ENCODE measurements around the gene ZNF219. TPM values are rescaled to one million over a fixed set of nuclear protein-coding genes. Genes with fewer than 3 reads are reported as not detected.

Gene ZNF219
- total RNA-seq, 4 donors from 2014 or later: 68.4 to 135 (median 94.5) TPM

- Histone ChIP-seq H3K4me3 (no peak overlapping the region), H3K27ac (peak overlapping the region in 3 of 4 donors; percentile 24 to 64 (median 28)), H3K36me3 (peaks cover 0 to 37% (median 13%) of the 10 kb centered on the region in 4 donors), H3K27me3 (no peaks in the 10 kb centered on the region), H3K4me1 (peaks cover 0 to 46% (median 26%) of the 10 kb centered on the region in 4 donors), H3K9me3 (no peaks in the 10 kb centered on the region)
- in situ Hi-C loops (cut with MboI; ENCODE audit: low pct_ligation_motif_present in 1 of 4, low pct_unique_long_range_greater_than_20kb in 1 of 4, low sequenced_read_pairs in 3 of 4): loop anchor here in 2 of 4 donors (10.0 kb wide), 1 partner anchor 73 kb away; no protein-coding TSS in a partner anchor
- WGBS, 2 donors (ENCODE audit: low coverage in 1 of 2): 38 to 53% methylated on average over 4 to 19 of the region's 19 CpGs
- intact Hi-C loops (cut with DNase I; ENCODE audit: low total_unique reads): no loop called here
- TF ChIP-seq POLR2AphosphoS5 (IDR thresholded peaks at IDR 0.05) (no peak), POLR2A (IDR thresholded peaks at IDR 0.05) (no peak), EP300 (IDR thresholded peaks at IDR 0.05; ENCODE audit: low read depth) (no peak), CTCF (IDR thresholded peaks at IDR 0.05) (no peak)
- no peak for DNase-seq
Observed at GRCh38 chr14:21087294-21088091, 11.0 kb downstream of the ZNF219 start.

- in situ Hi-C loops (cut with MboI; ENCODE audit: low pct_ligation_motif_present in 1 of 4, low pct_unique_long_range_greater_than_20kb in 1 of 4, low sequenced_read_pairs in 3 of 4) (loop anchor here in 2 of 4 donors (10.0 kb wide), 1 partner anchor 72 kb away; no protein-coding TSS in a partner anchor), intact Hi-C loops (cut with DNase I; ENCODE audit: low total_unique reads) (no loop called here)
- WGBS, 2 donors (ENCODE audit: low coverage in 1 of 2): 82 to 100% methylated on average over 1 to 4 of the region's 4 CpGs
- Histone ChIP-seq H3K36me3 (peaks cover 0 to 40% (median 13%) of the 10 kb centered on the region in 4 donors), H3K27me3 (no peaks in the 10 kb centered on the region), H3K9me3 (no peaks in the 10 kb centered on the region), H3K4me1 (peaks cover 0 to 41% (median 22%) of the 10 kb centered on the region in 4 donors), H3K4me3 (no peak overlapping the region), H3K27ac (peak overlapping the region in 3 of 4 donors; percentile 24 to 36 (median 28))
- no peak for DNase-seq
- no peak for TF ChIP-seq POLR2AphosphoS5 (IDR thresholded peaks at IDR 0.05)
- no peak for TF ChIP-seq POLR2A (IDR thresholded peaks at IDR 0.05)
- no peak for TF ChIP-seq CTCF (IDR thresholded peaks at IDR 0.05)
- no peak for TF ChIP-seq EP300 (IDR thresholded peaks at IDR 0.05; ENCODE audit: low read depth)
Observed at GRCh38 chr14:21086908-21087293, 11.6 kb downstream of the ZNF219 start.

GRCh38 chr14:21084998-21085853 lies 13.2 kb downstream of the ZNF219 start:
- Histone ChIP-seq H3K9me3 (no peaks in the 10 kb centered on the region), H3K4me1 (peaks cover 0 to 38% (median 22%) of the 10 kb centered on the region in 4 donors), H3K27me3 (no peaks in the 10 kb centered on the region), H3K36me3 (peaks cover 0 to 41% (median 20%) of the 10 kb centered on the region in 4 donors), H3K27ac (peak overlapping the region in 2 of 4 donors; percentile 17 to 32), H3K4me3 (no peak overlapping the region)
- intact Hi-C loops (cut with DNase I; ENCODE audit: low total_unique reads): no loop called here
- no peak for DNase-seq
- TF ChIP-seq POLR2A (IDR thresholded peaks at IDR 0.05): no peak
- no peak for TF ChIP-seq POLR2AphosphoS5 (IDR thresholded peaks at IDR 0.05)
- no peak for TF ChIP-seq CTCF (IDR thresholded peaks at IDR 0.05)
- no peak for TF ChIP-seq EP300 (IDR thresholded peaks at IDR 0.05; ENCODE audit: low read depth)
- WGBS, 2 donors (ENCODE audit: low coverage in 1 of 2): 72 to 94% methylated on average over 3 to 17 of the region's 17 CpGs
- in situ Hi-C loops (cut with MboI; ENCODE audit: low pct_ligation_motif_present in 1 of 4, low pct_unique_long_range_greater_than_20kb in 1 of 4, low sequenced_read_pairs in 3 of 4): loop anchor here in 2 of 4 donors (10.0 kb wide), 1 partner anchor 70 kb away; no protein-coding TSS in a partner anchor

GRCh38 chr14:21084396-21084795 lies 14.1 kb downstream of the ZNF219 start:
- in situ Hi-C loops (cut with MboI; ENCODE audit: low pct_ligation_motif_present in 1 of 4, low pct_unique_long_range_greater_than_20kb in 1 of 4, low sequenced_read_pairs in 3 of 4): loop anchor here in 2 of 4 donors (10.0 kb wide), 1 partner anchor 70 kb away; no protein-coding TSS in a partner anchor
- DNase-seq: no peak
- no peaks in the 10 kb centered on the region for H3K27me3 ChIP-seq
- peak overlapping the region in 2 of 4 donors; percentile 17 to 32 for H3K27ac ChIP-seq
- peaks cover 0 to 31% (median 16%) of the 10 kb centered on the region in 4 donors for H3K4me1 ChIP-seq
- no peak for TF ChIP-seq POLR2AphosphoS5 (IDR thresholded peaks at IDR 0.05)
- TF ChIP-seq EP300 (IDR thresholded peaks at IDR 0.05; ENCODE audit: low read depth): no peak
- TF ChIP-seq CTCF (IDR thresholded peaks at IDR 0.05): no peak
- no peak for TF ChIP-seq POLR2A (IDR thresholded peaks at IDR 0.05)
- intact Hi-C loops (cut with DNase I; ENCODE audit: low total_unique reads): no loop called here
- no peak overlapping the region for H3K4me3 ChIP-seq
- no peaks in the 10 kb centered on the region for H3K9me3 ChIP-seq
- 79 to 100% methylated on average over 1 to 2 of the region's 2 CpGs for WGBS, 2 donors (ENCODE audit: low coverage in 1 of 2)
- H3K36me3 ChIP-seq: peaks cover 0 to 47% (median 22%) of the 10 kb centered on the region in 4 donors
